Measurements from ENCODE around the gene SNX15.
"Not testable (repeated sequence)": the region's sequence is repeated elsewhere in the genome, so short reads cannot be mapped to it uniquely, and the experiment has no call there.

Gene SNX15

DNA sequence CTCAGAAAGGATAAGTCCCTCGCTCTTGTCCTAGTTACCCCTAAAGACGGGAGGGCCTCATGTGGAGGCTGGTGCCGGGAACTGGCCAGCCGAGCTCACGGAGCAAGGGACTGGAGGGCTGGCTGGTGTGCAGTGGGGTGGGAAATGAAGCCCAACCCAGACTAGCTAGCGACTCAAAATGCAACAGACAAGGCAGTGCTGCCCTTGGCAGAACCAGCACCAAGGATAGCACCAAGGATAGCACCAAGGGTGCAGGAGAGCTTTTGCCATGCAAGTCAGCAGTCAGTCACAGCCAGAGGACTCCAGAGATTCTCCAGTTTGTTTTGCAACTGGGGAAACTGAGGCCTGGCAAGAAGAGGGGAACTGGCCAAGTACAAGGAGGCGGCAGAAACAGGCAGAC, 24.0 kb upstream of the SNX15 start:
- Histone ChIP-seq H3K4me3 (IDR thresholded peaks at IDR 0.05; ENCODE audit: insufficient read depth, low read depth, low read length) (no peak overlapping the region), H3K27ac (no peak overlapping the region), H3K36me3 (ENCODE audit: insufficient read depth) (no peaks in the 10 kb centered on the region), H3K9ac (no peak overlapping the region), H3K4me1 (ENCODE audit: low read depth, poor library complexity, severe bottlenecking) (no peaks in the 10 kb centered on the region), H2AFZ (ENCODE audit: low read depth) (no peak overlapping the region), H3K79me2 (ENCODE audit: insufficient read depth, low read depth) (no peaks in the 10 kb centered on the region), H3K27me3 (ENCODE audit: insufficient read depth, low read depth) (peaks cover 3% of the 10 kb centered on the region; the same call in 1 of the 2 replicates), H3K4me2 (no peak overlapping the region), H4K20me1 (ENCODE audit: insufficient read depth) (no peaks in the 10 kb centered on the region)
- TF ChIP-seq, protein P1, sequence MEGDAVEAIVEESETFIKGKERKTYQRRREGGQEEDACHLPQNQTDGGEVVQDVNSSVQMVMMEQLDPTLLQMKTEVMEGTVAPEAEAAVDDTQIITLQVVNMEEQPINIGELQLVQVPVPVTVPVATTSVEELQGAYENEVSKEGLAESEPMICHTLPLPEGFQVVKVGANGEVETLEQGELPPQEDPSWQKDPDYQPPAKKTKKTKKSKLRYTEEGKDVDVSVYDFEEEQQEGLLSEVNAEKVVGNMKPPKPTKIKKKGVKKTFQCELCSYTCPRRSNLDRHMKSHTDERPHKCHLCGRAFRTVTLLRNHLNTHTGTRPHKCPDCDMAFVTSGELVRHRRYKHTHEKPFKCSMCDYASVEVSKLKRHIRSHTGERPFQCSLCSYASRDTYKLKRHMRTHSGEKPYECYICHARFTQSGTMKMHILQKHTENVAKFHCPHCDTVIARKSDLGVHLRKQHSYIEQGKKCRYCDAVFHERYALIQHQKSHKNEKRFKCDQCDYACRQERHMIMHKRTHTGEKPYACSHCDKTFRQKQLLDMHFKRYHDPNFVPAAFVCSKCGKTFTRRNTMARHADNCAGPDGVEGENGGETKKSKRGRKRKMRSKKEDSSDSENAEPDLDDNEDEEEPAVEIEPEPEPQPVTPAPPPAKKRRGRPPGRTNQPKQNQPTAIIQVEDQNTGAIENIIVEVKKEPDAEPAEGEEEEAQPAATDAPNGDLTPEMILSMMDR (conservative IDR thresholded peaks at IDR 0.05; ENCODE audit: low read depth, low read length) = no peak

DNA sequence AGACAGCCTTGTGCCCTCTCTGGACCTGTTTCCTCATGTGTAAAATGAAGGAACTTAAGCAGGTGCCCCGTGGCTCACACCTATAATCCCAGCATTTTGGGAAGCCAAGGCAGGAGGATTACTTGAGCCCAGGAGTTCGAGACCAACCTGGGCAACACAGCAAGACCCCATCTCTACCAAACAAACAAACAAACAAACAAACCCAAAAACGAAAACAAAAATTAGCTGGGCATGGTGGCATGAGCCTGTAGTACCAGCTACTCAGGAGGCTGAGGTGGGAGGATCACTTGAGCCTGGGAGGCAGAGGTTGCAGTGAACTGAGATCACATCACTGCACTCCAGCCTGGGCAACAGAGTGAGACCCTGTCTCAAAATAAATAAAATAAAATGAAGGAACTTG, 23.3 kb upstream of the SNX15 start:
- not testable (repeated sequence) for H3K4me1 ChIP-seq (ENCODE audit: low read depth, poor library complexity, severe bottlenecking); H4K20me1 ChIP-seq (ENCODE audit: insufficient read depth); H3K79me2 ChIP-seq (ENCODE audit: insufficient read depth, low read depth); H3K36me3 ChIP-seq (ENCODE audit: insufficient read depth); H2AFZ ChIP-seq (ENCODE audit: low read depth); H3K27ac ChIP-seq; H3K9ac ChIP-seq; H3K4me2 ChIP-seq; H3K27me3 ChIP-seq (ENCODE audit: insufficient read depth, low read depth); H3K4me3 ChIP-seq (IDR thresholded peaks at IDR 0.05; ENCODE audit: insufficient read depth, low read depth, low read length)

DNA sequence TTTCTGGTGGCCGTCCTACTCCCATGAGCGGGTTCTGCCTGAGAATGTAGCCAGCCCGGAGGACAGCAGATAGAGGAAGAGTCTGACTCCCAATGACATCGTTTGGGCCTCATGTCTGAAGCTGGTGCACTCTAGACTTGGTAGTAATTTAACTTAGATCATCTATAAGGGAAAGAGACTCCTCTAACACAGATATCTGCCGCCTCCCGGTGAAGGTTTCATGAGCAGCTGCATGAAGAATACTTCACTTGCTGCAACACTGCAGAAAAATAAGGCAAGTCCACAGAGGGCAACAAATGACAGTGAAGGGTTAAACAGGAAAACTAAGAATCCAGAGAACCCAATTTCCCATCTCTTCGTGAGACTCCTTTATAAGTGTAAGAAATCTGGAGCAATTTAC, 19.2 kb upstream of the SNX15 start:
- H2AFZ ChIP-seq (ENCODE audit: low read depth) = no peak overlapping the region
- no peaks in the 10 kb centered on the region for H3K36me3 ChIP-seq (ENCODE audit: insufficient read depth)
- H4K20me1 ChIP-seq (ENCODE audit: insufficient read depth) = no peaks in the 10 kb centered on the region
- no peak overlapping the region for H3K4me2 ChIP-seq
- no peak overlapping the region for H3K27ac ChIP-seq
- H3K9ac ChIP-seq = no peak overlapping the region
- H3K27me3 ChIP-seq (ENCODE audit: insufficient read depth, low read depth) = no peaks in the 10 kb centered on the region; the same call in 1 of the 2 replicates
- peaks cover under 1% of the 10 kb centered on the region for H3K4me1 ChIP-seq (ENCODE audit: low read depth, poor library complexity, severe bottlenecking)
- no peaks in the 10 kb centered on the region for H3K79me2 ChIP-seq (ENCODE audit: insufficient read depth, low read depth)
- no peak overlapping the region for H3K4me3 ChIP-seq (IDR thresholded peaks at IDR 0.05; ENCODE audit: insufficient read depth, low read depth, low read length)
- TF ChIP-seq, protein P1 (conservative IDR thresholded peaks at IDR 0.05; ENCODE audit: low read depth, low read length) = no peak

DNA sequence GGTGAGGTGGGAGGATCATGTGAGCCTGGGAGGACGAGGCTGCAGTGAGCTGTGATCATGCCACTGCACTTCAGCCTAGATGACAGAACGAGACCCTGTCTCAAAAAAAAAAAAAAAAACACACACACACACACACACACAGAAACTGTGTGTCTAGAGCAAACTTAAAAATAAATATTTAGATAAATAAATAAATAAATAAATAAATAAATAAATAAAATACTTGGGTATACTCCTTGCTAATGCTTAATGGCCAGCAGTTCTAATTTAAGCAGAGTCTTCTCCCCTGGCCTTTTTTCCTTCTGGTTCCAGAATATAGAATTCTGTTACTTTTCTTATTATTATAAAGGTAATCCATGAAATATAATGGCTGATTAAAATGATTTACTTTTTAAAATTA, 18.4 kb upstream of the SNX15 start:
- Histone ChIP-seq H3K4me1 (ENCODE audit: low read depth, poor library complexity, severe bottlenecking) (peaks cover 4% of the 10 kb centered on the region), H3K4me2 (no peak overlapping the region), H3K9ac (no peak overlapping the region), H3K36me3 (ENCODE audit: insufficient read depth) (no peaks in the 10 kb centered on the region), H3K27me3 (ENCODE audit: insufficient read depth, low read depth) (no peaks in the 10 kb centered on the region; the same call in 1 of the 2 replicates), H3K79me2 (ENCODE audit: insufficient read depth, low read depth) (no peaks in the 10 kb centered on the region), H3K4me3 (IDR thresholded peaks at IDR 0.05; ENCODE audit: insufficient read depth, low read depth, low read length) (no peak overlapping the region), H3K27ac (no peak overlapping the region), H2AFZ (ENCODE audit: low read depth) (no peak overlapping the region), H4K20me1 (ENCODE audit: insufficient read depth) (no peaks in the 10 kb centered on the region)
- TF ChIP-seq, protein P1 (conservative IDR thresholded peaks at IDR 0.05; ENCODE audit: low read depth, low read length) = no peak

DNA sequence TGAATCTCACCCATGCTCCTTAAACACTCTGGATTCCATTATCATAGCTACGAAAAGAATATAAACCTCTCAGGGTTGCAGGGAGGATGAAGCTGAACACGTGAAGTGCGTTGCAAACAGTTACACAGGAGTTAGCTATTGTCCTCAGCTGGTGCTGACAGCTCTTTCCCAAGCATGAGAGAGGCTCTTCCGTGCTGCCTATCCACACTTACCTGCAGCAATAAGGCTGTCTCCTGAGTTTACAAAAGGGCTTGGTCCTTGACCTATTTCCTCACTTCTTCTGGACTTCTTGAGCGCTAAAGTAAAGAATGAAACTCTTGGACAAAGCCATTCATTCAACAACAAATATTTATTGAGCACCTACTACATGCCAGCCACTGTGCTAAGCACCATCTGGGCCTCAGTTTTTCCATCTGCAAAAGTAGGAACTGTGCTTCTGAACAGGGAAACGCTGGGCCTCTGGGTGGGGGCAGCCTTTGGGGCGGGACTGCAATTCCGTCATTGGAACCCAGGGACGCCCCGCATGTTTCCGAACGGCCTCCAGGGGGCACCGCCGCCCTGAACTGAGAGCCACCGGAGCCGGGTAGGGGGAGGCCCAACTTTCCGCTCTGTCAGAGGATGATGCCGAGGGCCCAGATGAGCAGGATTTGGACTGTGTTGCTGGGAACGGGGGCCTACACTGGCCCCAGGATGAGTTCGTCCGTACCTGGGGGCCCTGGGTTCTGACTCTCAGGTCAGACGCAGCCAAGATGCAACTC, 13.9 kb upstream of the SNX15 start:
- Histone ChIP-seq H3K79me2 (ENCODE audit: insufficient read depth, low read depth) (peaks cover 7% of the 10 kb centered on the region; the same call in 1 of the 2 replicates), H3K4me1 (ENCODE audit: low read depth, poor library complexity, severe bottlenecking) (peaks cover 15% of the 10 kb centered on the region), H3K4me3 (IDR thresholded peaks at IDR 0.05; ENCODE audit: insufficient read depth, low read depth, low read length) (no peak overlapping the region), H3K27ac (peak overlapping the region; percentile 95), H4K20me1 (ENCODE audit: insufficient read depth) (no peaks in the 10 kb centered on the region), H3K27me3 (ENCODE audit: insufficient read depth, low read depth) (no peaks in the 10 kb centered on the region), H2AFZ (ENCODE audit: low read depth) (peak overlapping the region; percentile 89), H3K36me3 (ENCODE audit: insufficient read depth) (no peaks in the 10 kb centered on the region), H3K9ac (peak overlapping the region; percentile 90), H3K4me2 (peak overlapping the region; percentile 83)
- TF ChIP-seq, protein P1 (conservative IDR thresholded peaks at IDR 0.05; ENCODE audit: low read depth, low read length) = peak; percentile 59; the same call in 1 of the 2 replicates

Measured in KMS-11 (cell line).